H1 (cell line): ENCODE measurements around the gene GNAT1. TPM values are rescaled to one million over a fixed set of nuclear protein-coding genes. Genes with fewer than 3 reads are reported as not detected.

Experiments
- CHD7 ChIP-seq: fragments of 300-600 bp; sonication (generic); IDR thresholded peaks from 2 replicates; pipeline ENCODE4 v1.7.1; 2012; ENCODE audit warnings: low read length, moderate library complexity, mild to moderate bottlenecking, inconsistent platforms; ENCODE audit not compliant: insufficient replicate concordance
- polyA plus RNA-seq, 7 experiments: library from polyadenylated mRNA; depleted of rRNA in 3 of 7; stranded (reverse) in 5 of 7; unstranded in 2 of 7; fragments of >200 nt in 5 of 7; fragments of 200-250 nt in 2 of 7; gene quantifications; 1 replicate in 5 of 7; 2 replicates in 1 of 7; 4 replicates in 1 of 7; pipeline versions ENCODE4 v1.2.1 to v1.2.3, GENCODE V29; 2011 to 2013; ENCODE audit warnings: missing spikeins in 2 of 7, mixed read lengths in 2 of 7
- total RNA-seq: library from RNA; stranded (reverse); fragmentation: NEBNext Ultra II Directional; extraction: Animal tissue kit (Norgen Biotek cat#: 25700); gene quantifications from 2 replicates; pipeline ENCODE4 v1.2.1, GENCODE V29; 2021

Gene GNAT1
- total and polyA plus RNA-seq, 2 of the 8 experiments (the other 6 are each of a cell fraction or from before 2014, with no cell fraction given), result 0.08 TPM; not detected in 1

GRCh38 chr3:50167841-50168209 lies 23.6 kb upstream of the GNAT1 start (continued):
- TF ChIP-seq CHD7, result peak; percentile 87
- TF ChIP-seq, all 59 proteins: peak for 1
